GM12891 (cell line): ENCODE results near the gene FILIP1L.

Source experiments
- DNase-seq: peaks from one replicate; pipeline ENCODE4 v3.0.0; 2011; ENCODE audit warnings: low spot score; ENCODE audit not compliant: insufficient read length
- FAIRE-seq: peaks from 2 replicates; lab custom pipeline; 2011; peaks lifted over from hg19 to GRCh38; lab: Jason Lieb, UNC
- PAX5 ChIP-seq: IDR thresholded peaks from 2 replicates; pipeline ENCODE4 v1.6.1; 2011; ENCODE audit warnings: low read length, moderate library complexity, mild to moderate bottlenecking; ENCODE audit not compliant: insufficient read depth, severe bottlenecking
- POLR2A ChIP-seq: IDR thresholded peaks from 2 replicates; pipeline ENCODE4 v1.6.1; 2011; ENCODE audit warnings: low read depth, low read length, control low read depth
- POLR2AphosphoS5 ChIP-seq: IDR thresholded peaks from 2 replicates; pipeline ENCODE4 v1.6.1; 2011; ENCODE audit warnings: low read depth, low read length, control low read depth
- POU2F2 ChIP-seq: IDR thresholded peaks from 2 replicates; pipeline ENCODE4 v1.6.1; 2011; ENCODE audit warnings: low read depth, mild to moderate bottlenecking, control low read depth, low read length, moderate library complexity
- SPI1 ChIP-seq: IDR thresholded peaks from 2 replicates; pipeline ENCODE4 v1.6.1; 2011; ENCODE audit warnings: low read depth, low read length, control low read depth
- TAF1 ChIP-seq: IDR thresholded peaks from 2 replicates; pipeline ENCODE4 v1.6.1; 2011; ENCODE audit warnings: low read depth, low read length, control low read depth

FILIP1L gene

GRCh38 chr3:100080573-100080972, 33.7 kb downstream of the FILIP1L start:
- TF ChIP-seq SPI1 (no peak), PAX5 (no peak), POU2F2 (no peak), POLR2A (no peak), TAF1 (no peak), POLR2AphosphoS5 (no peak)
- FAIRE-seq (no peak), DNase-seq (no peak)

- DNase-seq: no peak
- TF ChIP-seq PAX5: no peak
- TF ChIP-seq SPI1: no peak
- no peak for TF ChIP-seq POU2F2
- TF ChIP-seq TAF1: no peak
- TF ChIP-seq POLR2AphosphoS5: no peak
- TF ChIP-seq POLR2A: no peak
- FAIRE-seq: no peak
These were observed 35.0 kb downstream of the FILIP1L start for GRCh38 chr3:100079328-100079727.

- TF ChIP-seq POLR2AphosphoS5 (no peak), TAF1 (no peak), POLR2A (no peak), PAX5 (no peak), POU2F2 (no peak), SPI1 (no peak)
- DNase-seq: no peak
- FAIRE-seq: no peak
These were observed 37.4 kb downstream of the FILIP1L start for GRCh38 chr3:100076731-100077529.

GRCh38 chr3:100075851-100076730, 38.2 kb downstream of the FILIP1L start:
- TF ChIP-seq POLR2AphosphoS5 (no peak), SPI1 (no peak), POLR2A (no peak), TAF1 (no peak), PAX5 (no peak), POU2F2 (no peak)
- FAIRE-seq: no peak
- DNase-seq: no peak

GRCh38 chr3:100075196-100075595, 39.1 kb downstream of the FILIP1L start:
- no peak for DNase-seq
- TF ChIP-seq SPI1 (no peak), POLR2A (no peak), TAF1 (no peak), POLR2AphosphoS5 (no peak), POU2F2 (no peak), PAX5 (no peak)
- no peak for FAIRE-seq

GRCh38 chr3:100073714-100074307, 40.5 kb downstream of the FILIP1L start:
- peak; percentile 28 for FAIRE-seq
- no peak for DNase-seq

GRCh38 chr3:100073049-100073713, 41.1 kb downstream of the FILIP1L start:
- no peak for DNase-seq
- no peak for FAIRE-seq

More at GRCh38 chr3:100073714-100074307, 40.5 kb downstream of the FILIP1L start:
- TF ChIP-seq PAX5 (no peak), SPI1 (peak; percentile 61), TAF1 (0 out of 2 replicates have a peak, but pooled peaks have one; percentile 6)

GRCh38 chr3:100072326-100073048, 41.8 kb downstream of the FILIP1L start:
- TF ChIP-seq POLR2A (no peak), SPI1 (peak; percentile 90)
- FAIRE-seq (peak; percentile 48), DNase-seq (no peak)

More at GRCh38 chr3:100073049-100073713, 41.1 kb downstream of the FILIP1L start:
- TF ChIP-seq POLR2AphosphoS5 (no peak), TAF1 (no peak), POLR2A (no peak), SPI1 (no peak), PAX5 (no peak), POU2F2 (no peak)
